ENCODE measurements around the gene RNF169.
A peak's percentile ranks its signal among the peaks of the same experiment; 100 is the strongest.

RNF169 gene

DNA sequence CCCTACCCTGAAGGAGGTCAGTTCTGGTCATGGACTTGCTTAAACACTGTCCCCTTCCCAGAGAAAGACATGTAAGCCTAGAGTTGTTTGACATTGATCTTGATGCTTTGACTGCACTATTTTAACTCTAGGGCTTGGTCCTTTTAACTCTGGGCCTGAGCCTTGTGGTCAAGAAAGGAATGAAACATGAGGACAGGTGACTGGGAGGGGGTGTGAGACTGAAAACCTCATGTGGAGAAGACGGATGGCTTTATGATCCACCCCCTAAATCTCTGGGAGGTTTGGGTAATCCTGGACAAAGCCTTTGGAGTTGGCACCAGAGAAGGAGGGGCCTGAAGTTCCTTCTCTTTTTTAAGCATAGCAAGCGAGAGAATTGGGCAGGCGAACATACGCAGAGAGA lies 35.0 kb upstream of the RNF169 start:
- intact Hi-C loops (cut with DNase I; ENCODE audit: low total_unique reads) = no loop called here
- H3K4me3 ChIP-seq = no peak overlapping the region
- no peak for DNase-seq

GRCh38 chr11:74714904-74715303 lies 33.7 kb upstream of the RNF169 start:
- Histone ChIP-seq H3K27ac (no peak overlapping the region), H3K4me3 (no peak overlapping the region), H3K4me1 (peaks cover 0 to 19% (median 14%) of the 10 kb centered on the region in 4 donors), H3K9me3 (no peaks in the 10 kb centered on the region), H3K36me3 (no peaks in the 10 kb centered on the region), H3K27me3 (no peaks in the 10 kb centered on the region)
- intact Hi-C loops (cut with DNase I; ENCODE audit: low total_unique reads) = no loop called here
- no peak for TF ChIP-seq CTCF (IDR thresholded peaks at IDR 0.05)
- DNase-seq = no peak

More for the DNA sequence above, 35.0 kb upstream of the RNF169 start:
- no peak for TF ChIP-seq CTCF (IDR thresholded peaks at IDR 0.05)
- Histone ChIP-seq H3K27ac (no peak overlapping the region), H3K9me3 (no peaks in the 10 kb centered on the region), H3K27me3 (no peaks in the 10 kb centered on the region), H3K4me1 (peaks cover 0 to 15% (median 14%) of the 10 kb centered on the region in 4 donors), H3K36me3 (no peaks in the 10 kb centered on the region)

- peaks cover 0 to 35% (median 29%) of the 10 kb centered on the region in 4 donors for H3K4me1 ChIP-seq
- DNase-seq = no peak
- no peak for TF ChIP-seq CTCF (IDR thresholded peaks at IDR 0.05)
- no peaks in the 10 kb centered on the region for H3K36me3 ChIP-seq
- peak overlapping the region; percentile 64 to 79 for H3K27ac ChIP-seq
- intact Hi-C loops (cut with DNase I; ENCODE audit: low total_unique reads) = no loop called here
- no peaks in the 10 kb centered on the region for H3K9me3 ChIP-seq
- no peak overlapping the region for H3K4me3 ChIP-seq
- no peaks in the 10 kb centered on the region for H3K27me3 ChIP-seq
These were observed 31.3 kb upstream of the RNF169 start for GRCh38 chr11:74717221-74717969.

- intact Hi-C loops (cut with DNase I; ENCODE audit: low total_unique reads) = no loop called here
- TF ChIP-seq CTCF (IDR thresholded peaks at IDR 0.05) = no peak
These were observed 29.6 kb upstream of the RNF169 start for GRCh38 chr11:74719011-74719410.

DNA sequence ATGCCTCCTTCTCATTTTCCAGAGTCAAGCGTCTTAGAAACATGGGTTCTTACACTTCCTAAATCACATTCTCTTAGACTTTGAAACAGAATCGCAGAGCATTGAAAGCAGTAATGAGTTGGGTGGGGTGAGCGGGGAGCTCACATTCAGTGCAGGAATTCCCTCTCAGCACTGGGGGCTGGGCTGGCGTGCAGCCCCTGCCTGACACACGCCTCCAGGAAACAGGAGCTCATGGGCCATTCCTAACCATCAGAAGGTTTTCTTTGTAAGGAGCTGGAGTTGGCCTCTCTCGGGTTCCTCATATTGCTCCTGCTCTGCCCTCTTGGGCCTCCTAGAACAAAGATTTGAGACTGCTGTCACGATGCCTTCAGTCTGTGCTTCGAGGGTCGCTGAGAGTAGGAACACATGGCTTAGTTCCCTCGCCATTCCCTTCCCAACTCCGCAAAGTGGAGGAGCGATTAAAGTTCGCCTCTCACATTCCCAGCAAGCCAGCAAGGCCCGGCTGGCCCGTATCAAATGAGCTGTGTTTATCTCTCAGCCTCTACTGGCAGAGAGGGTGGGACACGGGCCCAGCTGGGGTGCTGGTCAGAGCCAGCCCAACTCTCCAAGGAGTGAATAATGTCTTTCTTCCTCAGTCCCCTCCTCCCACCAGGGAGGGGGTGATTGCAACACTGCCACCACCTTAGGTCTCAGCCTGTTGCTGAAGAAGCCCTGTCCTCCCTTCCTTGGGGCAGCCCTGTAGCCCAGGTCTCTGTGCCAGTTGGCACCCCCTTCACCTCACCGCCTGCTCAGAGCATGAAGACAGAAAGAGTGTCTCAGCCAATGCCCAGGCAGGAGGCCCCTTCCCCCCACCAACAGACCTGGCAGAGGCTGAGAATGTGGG lies 27.8 kb upstream of the RNF169 start:
- Histone ChIP-seq H3K27me3 (no peaks in the 10 kb centered on the region), H3K4me1 (peaks cover 0 to 35% (median 29%) of the 10 kb centered on the region in 4 donors), H3K4me3 (no peak overlapping the region), H3K9me3 (no peaks in the 10 kb centered on the region), H3K27ac (peak overlapping the region; percentile 62 to 83), H3K36me3 (no peaks in the 10 kb centered on the region)
- no peak for TF ChIP-seq CTCF (IDR thresholded peaks at IDR 0.05)
- DNase-seq = peak; percentile 71 to 82
- intact Hi-C loops (cut with DNase I; ENCODE audit: low total_unique reads) = loop anchor here (5.0 kb wide), 1 partner anchor 89 kb away; no protein-coding TSS in a partner anchor

More at GRCh38 chr11:74719011-74719410, 29.6 kb upstream of the RNF169 start:
- Histone ChIP-seq H3K4me3 (no peak overlapping the region), H3K9me3 (no peaks in the 10 kb centered on the region), H3K36me3 (no peaks in the 10 kb centered on the region), H3K27ac (peak overlapping the region in 1 of 2 donors; percentile 79), H3K4me1 (peaks cover 0 to 35% (median 29%) of the 10 kb centered on the region in 4 donors), H3K27me3 (no peaks in the 10 kb centered on the region)
- no peak for DNase-seq
